MM.1S (cell line): ENCODE results near the gene KIRREL3.

Source experiments
- EZH2phosphoT487 ChIP-seq: fragments of 300-600 bp; sonication (generic); IDR thresholded peaks from 2 replicates; pipeline ENCODE4 v1.6.1; 2018; ENCODE audit warnings: antibody characterized with exemption, low read length
- TF ChIP-seq, protein P1 (sequence below): fragments of 300-600 bp; sonication (generic); IDR thresholded peaks from 2 replicates; pipeline ENCODE4 v1.5.1; 2016; ENCODE audit warnings: antibody characterized with exemption, low read length, mixed read lengths

DNA sequence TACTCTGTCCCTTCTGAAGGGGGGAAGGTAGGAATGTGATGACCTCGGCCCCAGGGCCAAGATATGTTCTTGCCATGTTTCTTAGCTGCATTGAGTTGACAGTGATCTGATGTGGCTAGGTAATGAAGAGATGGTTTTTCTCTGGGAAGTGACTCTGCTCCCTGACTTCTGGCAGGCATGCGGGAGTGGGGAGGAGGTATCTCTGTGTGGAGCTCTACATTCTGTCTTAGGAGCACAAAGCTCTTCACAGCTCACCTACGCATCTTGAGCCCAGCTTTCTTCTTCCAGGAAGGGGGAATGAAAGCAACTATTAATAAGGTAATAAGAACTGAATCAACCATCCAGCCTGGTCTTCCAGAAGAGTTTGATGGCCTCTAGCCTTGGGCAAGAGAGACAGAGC, 404.1 kb downstream of the KIRREL3 start:
- TF ChIP-seq, protein P1, sequence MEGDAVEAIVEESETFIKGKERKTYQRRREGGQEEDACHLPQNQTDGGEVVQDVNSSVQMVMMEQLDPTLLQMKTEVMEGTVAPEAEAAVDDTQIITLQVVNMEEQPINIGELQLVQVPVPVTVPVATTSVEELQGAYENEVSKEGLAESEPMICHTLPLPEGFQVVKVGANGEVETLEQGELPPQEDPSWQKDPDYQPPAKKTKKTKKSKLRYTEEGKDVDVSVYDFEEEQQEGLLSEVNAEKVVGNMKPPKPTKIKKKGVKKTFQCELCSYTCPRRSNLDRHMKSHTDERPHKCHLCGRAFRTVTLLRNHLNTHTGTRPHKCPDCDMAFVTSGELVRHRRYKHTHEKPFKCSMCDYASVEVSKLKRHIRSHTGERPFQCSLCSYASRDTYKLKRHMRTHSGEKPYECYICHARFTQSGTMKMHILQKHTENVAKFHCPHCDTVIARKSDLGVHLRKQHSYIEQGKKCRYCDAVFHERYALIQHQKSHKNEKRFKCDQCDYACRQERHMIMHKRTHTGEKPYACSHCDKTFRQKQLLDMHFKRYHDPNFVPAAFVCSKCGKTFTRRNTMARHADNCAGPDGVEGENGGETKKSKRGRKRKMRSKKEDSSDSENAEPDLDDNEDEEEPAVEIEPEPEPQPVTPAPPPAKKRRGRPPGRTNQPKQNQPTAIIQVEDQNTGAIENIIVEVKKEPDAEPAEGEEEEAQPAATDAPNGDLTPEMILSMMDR: no peak
- no peak for TF ChIP-seq EZH2phosphoT487
